Measurements from ENCODE around the gene DOHH.

DOHH gene

DNA sequence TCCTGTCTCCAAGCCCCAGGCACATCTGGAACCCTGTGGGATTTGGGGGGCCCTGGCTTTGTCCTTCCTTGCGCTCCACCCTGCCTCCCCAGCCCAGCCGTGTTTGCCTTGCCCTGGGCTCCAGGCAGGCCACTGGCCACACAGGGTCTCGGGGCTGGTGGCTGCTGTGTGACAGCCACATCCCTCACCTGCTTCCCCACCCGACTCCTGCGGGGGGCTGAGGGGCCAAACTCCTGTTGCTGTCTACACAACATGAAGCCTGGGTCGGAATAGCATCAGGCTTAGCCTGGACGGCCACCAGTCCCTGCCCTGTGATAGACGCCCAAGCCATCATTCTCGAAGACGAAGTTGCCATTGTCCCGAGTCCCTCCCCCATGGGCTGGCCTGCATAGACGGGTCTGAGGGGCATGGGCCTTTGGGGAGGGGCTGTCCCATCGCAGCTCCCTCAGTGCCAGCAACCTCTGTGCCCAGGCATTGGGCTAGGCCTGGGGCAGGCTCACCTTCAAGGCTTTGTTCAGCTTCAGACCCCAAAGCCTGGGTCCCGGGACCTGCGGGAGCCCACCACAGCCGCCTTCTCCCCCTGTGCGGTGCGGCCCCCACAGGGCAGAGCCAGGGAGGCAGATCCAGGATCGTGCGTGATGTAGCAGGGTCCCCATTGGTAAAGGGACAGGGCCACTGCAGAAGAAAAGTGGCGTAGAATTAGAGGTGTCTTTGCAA, 23.0 kb upstream of the DOHH start:
- no peak for TF ChIP-seq CTCF (IDR thresholded peaks at IDR 0.05; ENCODE audit: low read depth, low read length)
- H3K4me3 ChIP-seq (ENCODE audit: low read depth, low read length): no peak overlapping the region

DNA sequence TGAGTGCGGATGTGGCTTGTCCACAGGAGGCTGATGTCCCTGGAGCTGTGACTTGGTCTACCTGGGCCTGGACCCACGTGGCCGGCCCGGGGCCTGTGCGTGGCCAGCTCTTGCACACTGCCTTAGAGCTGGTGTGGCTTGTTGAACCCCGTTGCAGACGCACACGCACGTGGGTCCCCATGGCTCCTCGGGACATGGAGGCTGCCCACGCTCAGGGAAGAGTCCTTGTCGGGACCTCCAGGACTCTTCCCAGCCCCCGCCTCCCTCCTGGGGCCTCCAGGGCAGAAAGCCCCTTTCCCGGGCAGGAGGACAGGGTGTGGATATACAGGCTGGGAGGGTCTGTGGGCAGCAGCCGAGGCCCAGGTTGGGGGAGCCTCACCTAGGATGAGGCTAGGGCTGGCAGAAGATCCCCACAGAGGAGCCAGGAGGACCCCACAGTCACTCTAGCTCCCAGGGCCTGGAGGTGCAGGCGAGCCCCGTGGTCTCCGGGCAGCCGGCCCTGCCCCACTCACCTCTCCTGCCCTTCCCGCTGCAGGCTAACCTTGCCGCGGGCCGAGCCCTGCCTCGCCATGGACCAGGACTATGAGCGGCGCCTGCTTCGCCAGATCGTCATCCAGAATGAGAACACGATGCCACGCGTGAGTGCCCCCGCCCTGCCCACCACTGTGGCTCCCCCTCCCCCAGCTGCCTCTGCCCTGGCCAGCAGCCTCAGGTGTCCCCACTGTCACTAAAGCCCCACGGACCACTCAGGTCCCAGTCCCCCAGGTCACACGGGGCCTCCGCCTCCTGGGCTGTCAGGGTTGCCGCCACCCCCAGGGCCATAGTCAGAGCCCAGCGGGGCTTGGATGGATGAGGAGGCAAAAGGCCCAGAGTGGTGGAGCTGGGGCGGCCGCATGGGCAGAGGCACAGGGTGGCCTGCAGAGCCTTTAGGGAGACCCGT, 22.2 kb upstream of the DOHH start:
- no peak overlapping the region for H3K4me3 ChIP-seq (ENCODE audit: low read depth, low read length)
- TF ChIP-seq CTCF (IDR thresholded peaks at IDR 0.05; ENCODE audit: low read depth, low read length): no peak

GRCh38 chr19:3521104-3521445, 20.6 kb upstream of the DOHH start:
- H3K4me3 ChIP-seq (ENCODE audit: low read depth, low read length): no peak overlapping the region
- no peak for TF ChIP-seq CTCF (IDR thresholded peaks at IDR 0.05; ENCODE audit: low read depth, low read length)

DNA sequence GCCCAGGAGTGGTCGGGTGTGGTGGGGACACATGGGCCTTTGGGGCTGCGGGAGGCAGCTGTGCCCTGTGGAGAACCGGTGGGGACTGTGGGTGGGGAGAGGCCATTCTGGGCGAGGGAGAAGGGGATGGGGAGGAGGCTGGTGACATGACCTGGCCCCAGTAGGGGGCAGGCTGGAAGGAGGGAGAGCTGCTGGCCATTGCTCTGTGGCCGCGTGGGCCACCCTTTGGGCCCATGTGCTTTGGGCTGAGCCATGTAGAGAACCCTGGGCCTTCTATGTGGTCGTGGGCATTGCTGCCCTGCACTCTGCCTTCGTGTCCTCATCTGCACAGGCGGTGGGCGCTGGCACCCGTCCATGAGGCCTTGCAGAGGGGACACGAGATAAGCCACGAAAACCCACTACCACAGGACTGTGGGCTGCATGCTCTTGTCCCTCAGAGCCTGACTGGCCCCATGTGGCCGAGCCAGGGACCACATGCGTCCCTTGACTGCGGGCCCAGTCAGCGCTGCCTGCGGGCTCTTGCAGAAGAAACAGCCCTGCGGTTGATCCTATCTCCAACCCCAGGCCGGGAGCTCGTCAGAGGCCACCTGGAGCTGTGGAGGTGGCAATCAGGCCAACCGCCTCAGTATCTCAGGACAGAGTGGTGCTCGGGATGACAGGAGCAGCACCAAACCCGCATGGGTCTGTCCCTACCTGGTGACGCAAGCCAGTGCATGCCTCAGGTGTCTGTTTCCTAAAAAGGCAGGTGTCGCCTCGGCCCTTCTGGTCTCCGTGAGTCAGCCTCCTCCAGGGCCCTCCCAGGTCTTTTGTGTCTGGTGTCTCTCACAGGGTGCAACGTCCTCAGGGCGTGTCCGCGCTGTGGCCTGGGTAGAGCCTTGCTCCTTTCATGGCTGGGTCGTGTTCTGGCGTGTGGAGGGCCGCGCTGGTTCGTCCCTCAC, 20.0 kb upstream of the DOHH start:
- TF ChIP-seq CTCF (IDR thresholded peaks at IDR 0.05; ENCODE audit: low read depth, low read length): no peak
- H3K4me3 ChIP-seq (ENCODE audit: low read depth, low read length): no peak overlapping the region

GRCh38 chr19:3519126-3519525, 18.7 kb upstream of the DOHH start:
- TF ChIP-seq CTCF (IDR thresholded peaks at IDR 0.05; ENCODE audit: low read depth, low read length): no peak
- no peak overlapping the region for H3K4me3 ChIP-seq (ENCODE audit: low read depth, low read length)

- no peak overlapping the region for H3K4me3 ChIP-seq (ENCODE audit: low read depth, low read length)
- no peak for TF ChIP-seq CTCF (IDR thresholded peaks at IDR 0.05; ENCODE audit: low read depth, low read length)
Observed at GRCh38 chr19:3518659-3519058, 18.2 kb upstream of the DOHH start.
